ENCODE measurements around the gene SLC17A3. TPM values are rescaled to one million over a fixed set of nuclear protein-coding genes. Genes with fewer than 3 reads are reported as not detected.

Gene SLC17A3
- total RNA-seq, 1 experiment from 2014 or later, result not detected

DNA sequence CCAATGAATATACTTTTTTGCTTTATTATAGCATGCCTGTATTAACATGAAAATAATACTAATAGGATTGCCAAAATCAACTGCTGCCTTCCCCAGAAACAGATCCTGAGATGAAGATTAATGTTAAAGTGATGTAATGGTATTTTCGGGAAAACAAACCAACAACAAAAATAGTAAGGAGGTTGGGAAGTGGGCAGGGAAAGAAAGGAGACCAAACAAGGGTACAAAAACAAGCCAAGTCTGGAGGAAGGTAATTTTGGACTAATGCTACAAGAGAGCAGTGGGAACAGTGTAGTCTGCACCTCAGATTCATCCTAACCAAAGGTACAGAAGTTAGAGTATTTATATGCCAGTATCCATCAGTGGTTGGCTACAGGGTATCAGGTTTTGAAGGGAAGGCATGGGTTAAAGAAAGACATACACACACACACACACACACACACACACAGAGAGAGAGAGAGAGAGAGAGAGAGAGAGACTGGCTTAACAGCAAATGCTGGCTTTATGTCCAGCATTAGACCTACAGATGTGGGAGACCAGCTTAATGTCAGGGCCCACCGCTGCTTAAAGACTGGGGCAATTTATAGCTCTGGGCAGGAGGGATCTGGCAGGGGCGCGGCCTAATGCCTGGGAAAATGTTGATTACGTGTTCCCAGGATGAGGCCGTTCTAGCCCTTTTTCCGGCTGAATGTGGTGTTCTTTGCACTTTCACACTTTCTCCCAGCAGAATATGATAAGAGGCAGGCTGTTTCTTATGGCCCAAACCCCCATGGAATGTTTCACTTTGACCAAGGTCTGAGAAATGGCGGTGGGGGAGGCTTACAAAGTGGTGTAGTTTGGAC is 38.4 kb downstream of the SLC17A3 start:
- no peak for DNase-seq (ENCODE audit: low read depth)

- no peak for DNase-seq (ENCODE audit: low read depth)
These were observed 39.1 kb downstream of the SLC17A3 start for GRCh38 chr6:25834950-25835349.

GRCh38 chr6:25833136-25833535 is 40.9 kb downstream of the SLC17A3 start:
- no peak for DNase-seq (ENCODE audit: low read depth)

DNA sequence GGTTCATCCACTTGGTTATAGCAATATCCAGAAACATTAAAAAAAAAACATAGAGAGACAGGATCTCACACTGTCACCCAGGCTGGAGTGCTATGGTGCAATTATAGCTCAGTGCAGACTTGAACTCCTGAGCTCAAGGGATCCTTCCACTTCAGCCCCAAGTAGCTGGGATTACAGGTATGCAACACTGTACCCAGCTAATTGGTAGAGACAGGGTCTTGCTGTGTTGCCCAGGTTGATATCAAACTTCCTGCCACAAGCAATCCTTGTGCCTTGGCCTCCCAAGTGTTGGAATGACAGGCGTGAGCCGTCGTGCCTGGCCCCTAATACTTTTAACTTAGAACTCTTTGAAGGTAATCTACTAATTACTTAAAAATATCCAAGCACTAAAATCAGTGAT is 41.4 kb downstream of the SLC17A3 start:
- no peak for DNase-seq (ENCODE audit: low read depth)

DNA sequence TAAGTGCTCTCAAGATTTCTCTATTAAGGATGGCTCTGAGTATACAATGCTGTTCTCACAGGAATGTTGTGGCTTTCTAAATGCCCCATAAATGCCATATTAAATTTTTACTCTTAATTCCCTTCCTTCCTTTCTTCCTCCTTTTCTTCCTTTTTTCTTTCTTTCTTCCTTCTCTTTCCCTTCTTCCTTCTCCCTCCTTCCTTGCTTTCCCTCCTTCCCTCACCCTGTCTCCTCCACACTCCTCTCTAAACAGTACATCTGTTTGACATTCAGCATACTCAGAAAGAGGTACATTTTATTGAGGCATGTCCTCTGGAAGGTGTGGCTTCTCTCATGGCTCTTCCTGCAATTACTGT is 41.8 kb downstream of the SLC17A3 start:
- DNase-seq (ENCODE audit: low read depth), result no peak

GRCh38 chr6:25831532-25832306 is 42.3 kb downstream of the SLC17A3 start, which contains the start of gene SLC17A1:
SLC17A1 (minus strand) TSS chr6:25832052; CDS start chr6:25830557, 1,495 bp downstream.
- no peak for DNase-seq (ENCODE audit: low read depth)

DNA sequence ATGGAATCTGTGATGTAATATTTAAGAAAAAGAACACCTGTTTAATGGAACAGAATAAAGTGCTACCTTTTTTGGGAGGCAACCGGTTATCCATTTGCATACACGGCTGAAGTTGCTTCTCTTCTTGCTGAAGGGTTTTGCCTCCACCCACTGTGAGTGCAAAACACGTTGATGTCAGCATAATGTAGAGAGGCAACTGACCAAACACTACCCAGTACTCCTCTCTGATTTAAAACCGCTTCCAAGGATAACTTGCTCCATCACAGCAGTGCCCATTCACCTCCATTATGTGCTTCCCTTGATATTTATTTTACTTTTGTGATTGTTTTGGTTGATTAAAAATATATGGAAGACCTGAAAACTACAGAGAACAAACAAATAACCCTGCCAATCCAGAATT is 43.6 kb downstream of the SLC17A3 start:
- DNase-seq (ENCODE audit: low read depth), result no peak

- no peak for DNase-seq (ENCODE audit: low read depth)
These were observed 44.7 kb downstream of the SLC17A3 start for GRCh38 chr6:25829375-25829774.

DNA sequence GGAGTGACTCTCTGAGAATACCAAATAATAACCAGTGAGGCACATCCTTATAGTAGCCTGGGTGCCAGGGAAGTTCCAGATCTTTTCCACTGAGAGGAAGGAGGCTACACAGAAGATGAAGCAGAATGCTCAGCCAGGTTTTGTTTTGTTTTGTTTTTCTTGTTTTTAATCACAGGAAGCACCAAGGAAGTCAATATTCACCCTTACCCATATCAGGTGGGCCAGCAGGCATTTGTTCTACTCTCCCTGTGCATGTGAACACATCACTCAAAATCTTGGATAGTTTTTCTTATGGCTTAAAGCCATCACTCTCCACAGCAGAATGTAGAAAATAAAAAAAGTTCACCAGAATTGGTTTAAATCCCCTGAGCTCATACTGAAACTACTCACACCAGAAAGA is 52.7 kb downstream of the SLC17A3 start:
- no peak for DNase-seq (ENCODE audit: low read depth)

GRCh38 chr6:25816252-25816651 is 57.8 kb downstream of the SLC17A3 start:
- DNase-seq (ENCODE audit: low read depth), result no peak

- no peak for DNase-seq (ENCODE audit: low read depth)
These were observed 58.8 kb downstream of the SLC17A3 start for GRCh38 chr6:25815194-25815593.

DNA sequence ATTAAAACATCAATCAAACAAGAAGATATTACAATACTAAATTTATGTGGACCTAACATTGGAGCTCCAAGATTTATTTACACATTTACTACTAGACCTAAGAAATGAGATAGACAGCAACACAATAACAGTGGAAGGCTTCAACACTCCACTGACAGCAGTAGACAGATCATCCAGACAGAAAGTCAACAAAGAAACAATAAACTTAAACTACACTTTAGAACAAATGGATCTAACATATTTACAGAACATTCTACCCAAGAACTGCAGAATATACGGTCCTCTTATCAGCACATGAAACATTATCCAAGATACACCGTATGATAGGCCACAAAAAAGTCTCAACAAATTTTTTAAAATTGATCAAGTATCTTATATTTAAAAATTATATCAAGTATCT is 69.2 kb downstream of the SLC17A3 start:
- no peak for DNase-seq (ENCODE audit: low read depth)

DNA sequence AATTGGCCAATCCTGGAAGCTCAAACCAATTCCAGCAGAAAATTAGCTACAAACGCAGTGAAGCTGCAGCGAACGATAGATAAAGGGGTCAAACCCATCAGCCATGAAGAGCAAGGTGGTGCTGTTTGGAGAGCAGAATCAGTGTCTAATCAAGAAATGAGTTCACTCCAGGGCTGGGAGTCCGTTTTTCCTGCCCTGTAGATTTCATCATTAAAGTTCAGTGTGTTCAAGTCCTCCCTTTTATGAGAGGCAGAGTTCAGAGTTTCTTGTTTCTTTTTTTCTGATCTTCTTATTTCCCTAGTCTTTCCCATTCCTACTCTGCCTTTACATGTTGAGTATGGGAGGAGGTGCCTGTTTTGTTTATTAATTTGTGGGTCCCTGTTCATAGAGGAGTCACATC is 72.6 kb downstream of the SLC17A3 start:
- DNase-seq (ENCODE audit: low read depth), result no peak

Other genes with a start within 250 kb of the SLC17A3 start
- not detected in 2 replicates for gene SCGN, start 222.0 kb downstream of the SLC17A3 start, total RNA-seq (2014; rRNA removed; shearing (Covaris generic))
- gene SLC17A4, start 119.5 kb downstream of the SLC17A3 start, total RNA-seq (2014; rRNA removed; shearing (Covaris generic)), result not detected in 2 replicates
- not detected in 2 replicates for gene SLC17A1, start 42.2 kb downstream of the SLC17A3 start, total RNA-seq (2014; rRNA removed; shearing (Covaris generic))
- not detected in 2 replicates for gene SLC17A2, start 56.4 kb upstream of the SLC17A3 start, total RNA-seq (2014; rRNA removed; shearing (Covaris generic))
- gene TRIM38, start 88.6 kb upstream of the SLC17A3 start, total RNA-seq (2014; rRNA removed; shearing (Covaris generic)), result 7.7 and 9.1 TPM in 2 replicates
- 11.6 and 12.1 TPM in 2 replicates for gene HFE, start 213.2 kb upstream of the SLC17A3 start, total RNA-seq (2014; rRNA removed; shearing (Covaris generic))